T follicular helper cell (primary cell): ENCODE results near the gene TNFRSF1B.
A peak's percentile ranks its signal among the peaks of the same experiment; 100 is the strongest.

Experiments used
- DNase-seq: peaks from one replicate; pipeline ENCODE4 v3.0.0-alpha.2; 2020; ENCODE audit warnings: low read depth

The TNFRSF1B gene

DNA sequence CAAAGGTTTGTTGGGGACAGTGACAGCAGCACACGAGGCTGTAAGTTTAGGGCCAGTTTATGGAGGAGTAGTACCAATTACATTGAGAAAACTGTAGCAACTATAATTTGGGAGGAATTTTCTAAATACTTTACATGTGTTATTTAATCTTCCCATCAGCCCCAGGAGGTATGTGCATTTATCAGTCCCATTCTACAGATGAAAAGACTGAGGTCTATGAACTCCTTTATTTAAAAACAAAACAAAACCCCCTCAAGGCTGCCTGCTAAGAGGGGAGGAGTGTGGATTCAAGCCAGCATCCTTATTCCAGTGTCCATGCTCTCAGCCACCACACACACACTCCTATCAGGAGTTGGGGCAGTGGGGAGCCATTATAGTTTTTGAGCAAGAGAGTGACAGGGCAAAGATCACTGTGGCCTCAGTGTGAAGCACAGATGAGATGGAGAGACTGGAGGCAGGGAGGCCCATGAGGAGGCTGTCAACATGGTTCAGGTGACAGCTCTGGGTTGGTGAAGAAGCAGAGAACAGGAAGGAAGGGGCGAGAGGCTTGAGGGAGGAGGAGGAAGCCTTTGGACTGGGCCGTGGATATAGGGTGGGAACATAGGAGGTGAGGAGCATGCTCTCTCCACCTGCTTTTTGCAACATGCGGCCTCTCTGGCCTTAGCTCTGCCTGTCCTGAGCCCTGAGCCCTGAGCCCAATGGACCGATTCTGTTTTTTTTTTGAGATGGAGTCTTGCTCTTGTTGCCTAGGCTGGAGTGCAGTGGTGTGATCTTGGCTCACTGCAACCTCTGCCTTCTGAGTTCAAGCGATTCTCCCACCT, 9.7 kb downstream of the TNFRSF1B start:
- DNase-seq = no peak

DNA sequence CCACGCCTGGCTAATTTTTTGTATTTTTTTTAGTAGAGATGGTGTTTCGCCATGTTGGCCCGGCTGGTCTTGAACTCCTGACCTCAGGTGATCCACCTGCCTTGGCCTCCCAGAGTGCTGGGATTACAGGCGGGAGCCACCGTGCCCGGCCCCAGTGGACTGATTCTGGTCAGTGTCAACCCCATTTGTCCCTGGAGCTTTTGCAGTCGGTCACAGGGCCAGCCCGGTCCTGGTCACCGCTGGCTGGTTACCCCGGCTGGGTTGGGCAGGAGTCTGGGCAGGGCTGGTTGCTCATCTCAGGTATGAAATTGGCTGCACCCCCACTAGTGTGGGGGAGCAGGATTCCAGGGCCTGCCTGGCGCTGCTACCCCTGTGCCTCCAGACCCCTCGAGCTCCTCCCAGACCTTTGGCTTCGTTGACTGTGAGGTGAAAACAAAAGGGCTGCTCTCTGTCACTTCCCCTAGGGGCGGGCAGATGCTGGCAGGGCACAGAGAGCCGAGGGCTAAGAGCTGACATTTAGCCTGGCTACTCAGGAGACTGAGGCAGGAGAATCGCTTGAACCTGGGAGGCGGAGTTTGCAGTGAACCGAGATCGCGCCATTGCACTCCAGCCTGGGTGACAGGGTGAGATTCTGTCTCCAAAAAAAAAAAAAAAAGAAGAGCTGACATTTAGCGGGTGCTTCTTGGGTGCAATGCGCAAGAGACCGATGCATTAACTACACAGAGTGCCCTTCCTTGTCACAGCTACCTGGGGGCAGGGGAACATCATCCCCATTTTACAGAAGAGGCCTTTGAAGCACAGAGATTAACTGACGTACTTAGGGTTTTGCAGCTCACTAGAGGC, 10.6 kb downstream of the TNFRSF1B start:
- peak; percentile 24 for DNase-seq

DNA sequence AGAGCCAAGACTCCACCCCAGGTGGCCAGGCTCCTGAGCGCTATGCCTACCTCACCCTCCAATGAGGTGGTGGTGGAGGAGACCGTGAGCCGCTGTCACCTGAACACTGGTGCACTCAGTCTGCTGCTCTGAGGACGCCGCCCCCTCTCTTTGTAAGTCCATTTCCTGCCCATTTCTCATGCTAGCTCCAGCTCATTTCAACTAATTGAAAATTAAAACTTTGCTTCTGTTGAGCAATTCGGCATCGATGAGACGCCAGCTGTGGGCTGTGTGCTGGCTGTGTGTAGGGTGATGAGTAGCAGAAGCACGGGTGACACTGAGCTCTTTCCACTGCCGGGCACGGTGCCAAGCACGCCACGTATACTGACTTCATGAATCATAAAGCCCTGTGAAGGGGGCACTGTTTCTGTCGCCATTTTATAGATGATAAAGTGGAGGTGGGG, 11.2 kb downstream of the TNFRSF1B start:
- peak; percentile 93 for DNase-seq

DNA sequence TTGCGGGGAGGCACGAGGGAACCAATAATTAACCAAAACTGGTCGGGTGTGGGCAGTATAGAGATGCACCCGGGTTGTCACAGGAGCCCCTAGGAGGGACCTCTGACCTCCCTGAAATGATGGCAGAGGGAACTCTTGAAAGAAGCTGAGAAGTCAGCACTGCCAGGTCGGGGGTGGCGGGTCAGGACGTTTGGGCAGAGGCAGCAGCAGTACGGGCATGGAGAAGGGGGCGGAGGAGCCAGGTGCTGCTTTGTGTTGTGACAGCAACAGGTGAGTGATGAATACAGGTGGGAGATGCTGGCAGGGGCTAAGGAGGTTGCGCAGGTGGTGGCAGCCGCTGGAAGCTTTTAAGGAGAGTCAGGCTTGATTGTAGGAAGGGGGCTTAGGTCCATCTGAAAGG, 11.7 kb downstream of the TNFRSF1B start:
- no peak for DNase-seq

DNA sequence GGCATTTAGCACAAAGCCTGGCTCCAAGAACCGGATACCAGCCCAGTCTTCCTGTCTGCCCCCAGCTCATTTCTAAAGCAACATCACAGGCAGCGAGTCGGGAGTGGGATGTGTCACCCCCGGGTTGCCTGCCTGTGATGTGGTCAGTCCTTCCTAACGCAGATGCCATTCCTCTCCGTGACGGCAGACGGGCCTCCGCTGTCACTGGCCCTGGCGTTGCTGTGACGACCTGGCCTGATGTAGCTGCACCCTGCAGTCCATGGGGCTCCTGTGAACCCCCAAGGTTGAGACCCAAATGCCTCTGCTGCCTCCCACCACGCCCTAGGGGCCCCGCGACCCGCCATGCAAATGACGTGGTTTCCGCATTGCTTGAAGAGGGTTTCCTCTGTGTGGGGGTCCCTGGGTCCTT, 12.3 kb downstream of the TNFRSF1B start:
- DNase-seq = peak; percentile 86

DNA sequence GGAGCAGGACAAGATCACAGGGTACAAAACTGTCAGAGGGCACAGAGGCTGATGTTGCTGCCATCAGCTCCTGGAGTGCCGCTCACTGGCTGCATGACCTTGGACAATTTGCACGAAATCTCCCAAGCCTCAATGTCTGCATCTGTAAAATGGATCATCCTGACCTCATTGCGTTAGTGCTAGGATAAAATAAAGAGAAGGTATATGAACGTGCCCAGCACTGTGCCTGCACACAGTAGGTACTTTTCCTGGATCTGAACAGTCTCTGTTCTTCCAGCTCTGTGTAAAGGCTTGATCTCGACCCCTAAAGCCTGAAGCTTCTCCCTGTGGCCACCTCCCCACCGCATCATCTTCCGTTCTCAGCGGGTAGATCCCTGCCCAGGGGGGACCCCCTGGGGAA, 12.9 kb downstream of the TNFRSF1B start:
- DNase-seq = no peak

DNA sequence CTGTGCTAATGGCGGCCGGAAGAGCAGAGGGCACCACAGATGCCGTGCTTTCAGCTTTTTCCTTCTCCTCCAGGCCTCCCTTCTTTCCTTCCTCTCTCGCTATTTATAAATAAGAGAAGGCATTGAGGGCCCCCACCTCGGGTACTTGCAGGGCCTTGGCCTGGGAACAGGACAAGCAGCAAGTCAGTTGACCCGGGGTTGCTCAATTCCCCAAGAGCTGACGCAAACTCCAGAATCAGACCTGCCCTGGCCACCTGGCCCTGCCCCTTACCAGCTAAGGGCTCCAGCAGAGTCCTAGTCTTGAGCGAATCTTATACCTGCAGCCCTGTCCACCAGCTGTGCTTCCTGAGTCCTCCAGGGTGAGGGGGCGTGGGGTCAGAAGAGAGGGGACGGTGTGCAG, 13.5 kb downstream of the TNFRSF1B start:
- DNase-seq = no peak

DNA sequence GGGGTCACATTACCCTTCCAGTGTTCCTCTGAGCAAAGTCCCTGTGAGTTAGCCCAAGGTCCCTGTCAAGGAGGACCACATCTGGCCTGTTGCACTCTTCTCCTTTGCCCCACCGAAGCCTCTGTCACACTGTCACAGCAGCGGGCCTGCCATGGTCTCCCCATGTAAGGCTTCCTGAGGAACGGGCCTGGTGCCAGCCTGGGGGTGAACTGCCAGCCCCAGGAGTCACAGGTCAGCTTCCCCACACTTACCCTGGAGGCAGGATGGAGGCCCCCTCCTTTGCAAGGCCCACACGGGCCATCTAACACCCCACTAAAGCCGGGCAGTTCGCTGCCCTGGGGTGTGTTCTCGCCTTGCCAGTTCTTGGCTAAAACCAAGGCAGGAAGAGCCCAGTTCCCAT, 14.1 kb downstream of the TNFRSF1B start:
- DNase-seq = no peak

DNA sequence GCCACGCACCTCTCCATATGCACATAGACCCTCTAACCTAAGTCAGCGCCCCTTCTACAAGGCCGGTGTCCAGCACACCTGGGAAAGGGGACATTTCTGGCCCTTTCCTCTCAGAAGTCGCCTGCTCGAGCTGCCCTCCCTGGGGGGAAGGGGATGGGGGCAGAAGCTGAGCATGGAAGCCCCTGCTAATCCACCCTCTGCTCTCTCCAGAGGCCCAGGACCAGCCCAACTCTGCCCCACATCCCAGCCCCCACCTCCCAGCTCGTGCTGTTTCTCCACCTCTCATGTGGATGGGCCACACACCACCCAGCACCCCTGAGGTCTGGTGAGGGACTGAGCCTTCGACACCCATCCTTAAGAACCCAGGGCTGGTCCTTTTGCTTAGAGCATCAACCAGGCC, 14.8 kb downstream of the TNFRSF1B start:
- no peak for DNase-seq

DNA sequence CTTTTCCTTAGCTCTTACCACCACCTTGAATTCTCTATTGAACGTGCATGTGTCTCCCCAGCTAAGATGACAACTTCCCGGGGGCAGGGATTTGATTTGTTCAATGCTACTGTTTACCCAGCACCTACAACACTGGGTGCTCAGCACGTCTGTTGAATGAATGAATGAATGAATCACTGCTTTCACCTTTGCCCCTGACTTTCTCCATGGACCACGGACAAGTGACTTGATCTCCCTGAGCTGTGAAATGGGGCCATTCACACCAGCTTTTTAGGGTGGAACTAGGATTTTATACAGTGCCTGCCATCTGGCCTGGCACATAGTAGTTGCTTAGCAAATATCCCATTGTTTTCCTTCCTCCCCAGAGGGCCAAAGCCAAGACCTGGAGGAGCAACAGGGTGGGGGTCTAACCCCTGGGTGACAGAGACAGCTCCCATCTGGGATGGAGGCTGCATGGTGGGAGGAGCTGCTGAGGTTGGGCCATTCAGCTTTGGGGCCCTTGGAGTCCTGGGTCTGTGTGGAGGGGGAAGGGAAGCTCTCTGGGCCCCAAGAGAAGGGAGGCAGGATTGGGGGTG, 15.7 kb downstream of the TNFRSF1B start:
- no peak for DNase-seq

DNA sequence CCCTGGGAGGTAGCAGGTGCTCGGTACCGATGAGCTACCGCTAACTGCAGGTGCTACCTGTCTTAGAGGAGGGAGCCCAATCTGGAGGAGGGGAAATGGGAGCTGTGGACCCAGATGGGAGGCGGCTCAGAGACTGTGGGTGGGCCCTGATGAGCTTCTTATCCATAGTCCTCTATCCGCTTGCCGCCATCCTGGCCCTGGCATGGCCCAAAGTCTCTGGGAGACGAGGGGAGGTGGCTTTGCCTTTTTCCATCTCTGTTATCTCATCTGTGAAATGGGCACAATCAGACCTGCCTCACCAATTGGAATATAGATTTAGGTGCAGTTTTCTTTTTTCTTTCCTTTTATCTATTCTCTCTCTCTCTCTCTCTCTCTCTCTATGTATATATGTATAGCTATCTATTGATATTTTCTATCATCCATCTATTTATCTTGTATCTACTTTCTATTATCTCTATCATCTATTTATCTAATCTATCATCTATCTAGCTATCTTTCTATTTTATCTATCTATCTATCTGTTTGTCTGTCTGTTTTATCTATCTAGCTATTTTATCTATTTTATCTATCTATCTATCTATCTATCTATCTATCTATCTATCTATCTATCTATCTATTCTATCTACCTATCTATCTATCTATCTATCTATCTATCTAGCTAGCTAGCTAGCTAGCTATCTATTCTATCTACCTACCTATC, 16.5 kb downstream of the TNFRSF1B start:
- no peak for DNase-seq

DNA sequence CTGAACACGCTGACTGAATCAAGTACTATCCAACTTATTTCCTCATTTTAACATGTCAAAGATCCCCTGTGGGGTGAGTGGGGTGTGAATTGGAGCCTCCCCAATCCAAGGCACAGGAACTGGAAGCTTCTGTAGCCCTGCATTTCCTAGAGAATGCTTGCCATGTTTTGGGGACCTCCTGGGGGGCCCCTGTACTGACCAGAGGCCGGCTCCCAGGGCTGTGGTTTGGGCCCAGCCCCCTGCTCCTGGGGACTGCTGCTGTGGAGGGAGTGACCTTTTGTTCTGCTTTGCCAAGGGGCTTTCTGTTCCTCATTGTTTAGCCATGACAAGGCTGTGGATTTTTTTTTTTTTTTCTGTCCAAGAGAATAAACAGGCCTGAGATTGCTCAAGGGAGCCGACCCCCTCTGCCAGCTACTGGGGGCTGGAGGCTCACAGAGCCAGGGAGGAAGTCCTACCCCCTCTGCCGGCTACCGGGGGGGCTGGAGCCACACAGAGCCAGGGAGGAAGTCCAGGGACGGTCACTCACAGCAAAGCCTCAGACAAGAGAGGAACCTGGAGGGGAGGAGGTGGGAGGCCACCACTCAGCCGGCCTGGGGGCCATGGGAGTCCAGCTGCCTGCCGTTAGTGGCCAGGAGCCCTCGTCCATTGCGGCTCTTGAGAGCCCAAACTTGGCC, 17.4 kb downstream of the TNFRSF1B start:
- no peak for DNase-seq

DNA sequence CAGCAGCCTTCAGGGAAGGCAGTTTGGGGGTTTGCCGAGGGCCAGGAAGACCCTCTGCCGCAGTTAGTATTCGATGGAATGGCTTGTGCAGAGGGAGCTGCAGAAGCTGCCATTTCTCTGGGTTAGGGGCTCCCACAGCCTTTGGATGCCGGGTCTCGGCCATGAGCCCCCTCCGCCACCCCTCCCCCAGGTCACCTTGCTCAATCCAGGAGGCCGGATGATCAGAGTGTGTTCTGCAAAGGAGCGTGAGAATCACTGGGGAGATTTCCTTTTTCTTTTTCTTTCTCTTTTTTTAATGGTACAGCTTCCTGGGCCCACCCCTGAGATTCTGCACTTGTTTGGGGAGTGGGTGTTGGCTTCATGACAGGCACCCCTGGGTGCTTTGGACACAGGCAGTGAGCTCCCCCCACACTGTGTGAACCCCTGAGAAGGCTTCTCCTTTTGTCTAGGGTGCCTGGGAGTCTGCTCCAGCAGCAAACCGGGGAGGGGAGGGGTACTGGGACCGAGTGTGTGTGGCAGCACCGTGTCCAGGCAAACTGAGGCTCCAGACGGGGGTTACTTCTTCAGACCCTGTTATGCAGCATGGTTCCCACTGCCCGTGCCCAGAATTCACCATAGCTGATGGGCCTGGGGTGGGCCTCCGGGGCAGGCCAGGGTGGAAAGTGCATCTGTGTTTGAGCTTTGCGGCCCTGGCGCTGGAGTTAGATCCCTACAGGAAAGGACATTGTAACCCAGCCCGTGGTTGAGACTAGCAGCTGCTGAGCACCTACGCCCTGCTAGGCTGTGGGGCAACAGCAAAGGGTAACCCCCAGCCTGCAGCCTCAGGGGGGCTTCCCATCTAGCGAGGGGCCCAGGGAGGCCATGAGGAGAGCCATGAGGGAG, 18.5 kb downstream of the TNFRSF1B start:
- no peak for DNase-seq

DNA sequence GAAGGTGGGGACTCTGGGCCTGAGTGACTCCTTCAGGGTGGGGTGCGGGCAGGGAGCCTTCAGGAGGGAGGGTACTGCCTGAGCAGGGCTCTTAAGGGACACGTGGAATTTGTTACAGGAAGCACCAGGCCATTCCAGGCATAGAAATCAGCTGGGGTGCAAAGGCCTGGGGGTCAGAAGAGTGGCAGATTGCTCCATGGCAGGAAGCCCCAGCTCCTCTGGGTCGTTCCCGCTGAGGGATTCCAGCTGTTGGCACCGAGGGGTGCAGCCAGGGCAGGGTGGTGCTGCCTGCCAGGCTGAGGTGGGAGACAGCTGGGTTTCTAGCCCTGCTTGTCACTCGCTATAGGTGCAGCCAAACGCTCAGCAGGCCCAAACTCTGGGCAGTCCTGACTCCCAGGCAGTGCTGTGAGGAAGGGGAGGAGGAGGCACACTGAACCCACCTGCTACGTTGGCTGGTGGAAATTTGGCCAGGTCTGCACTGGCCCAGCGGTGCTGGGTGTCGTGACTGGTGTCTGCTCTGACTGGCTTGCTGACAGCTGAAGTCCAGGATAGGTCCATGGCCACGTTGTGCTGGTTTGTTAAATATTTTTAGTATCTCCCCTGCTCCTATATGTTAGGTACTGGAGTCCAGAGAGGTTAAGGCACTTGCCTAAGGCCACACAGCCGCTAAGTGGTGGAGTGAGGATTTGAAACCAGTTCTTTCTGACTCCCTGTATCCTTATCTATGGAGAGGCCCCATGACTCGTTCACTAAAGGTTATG, 19.3 kb downstream of the TNFRSF1B start:
- no peak for DNase-seq

DNA sequence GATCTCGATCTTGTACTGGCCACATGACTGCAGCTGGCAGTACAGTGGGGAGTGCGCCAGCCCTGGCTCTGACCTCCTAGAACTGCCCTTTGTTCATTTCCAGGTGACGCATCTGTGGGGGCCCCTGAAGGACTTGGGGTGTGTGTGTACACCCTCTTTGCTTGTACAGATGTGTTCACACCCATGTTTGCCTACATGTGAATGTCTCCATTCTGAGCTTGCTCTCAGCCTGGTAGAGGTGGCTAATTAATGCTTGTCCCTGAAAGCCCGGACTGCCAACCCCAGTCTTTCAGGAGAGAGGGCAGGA, 19.8 kb downstream of the TNFRSF1B start:
- no peak for DNase-seq

DNA sequence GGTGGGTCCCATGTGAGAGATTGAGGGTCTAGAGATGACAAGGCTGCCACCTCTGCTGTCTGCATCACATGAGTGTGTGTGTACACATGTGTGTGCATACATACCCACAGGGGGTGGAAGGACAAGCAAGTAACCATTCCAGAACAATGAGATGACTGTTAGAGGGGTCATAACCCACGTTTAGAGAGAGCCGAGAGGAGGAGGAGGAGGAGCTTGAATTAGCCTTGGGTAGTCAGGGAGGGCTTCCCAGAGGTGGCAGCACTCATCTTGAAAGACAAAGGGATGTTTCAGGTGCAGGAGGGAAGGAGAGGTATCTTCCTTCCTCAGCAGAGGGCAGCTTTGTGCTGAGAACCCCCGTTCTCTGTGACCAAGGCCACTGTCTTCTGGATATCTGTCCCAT, 21.3 kb downstream of the TNFRSF1B start:
- no peak for DNase-seq

DNA sequence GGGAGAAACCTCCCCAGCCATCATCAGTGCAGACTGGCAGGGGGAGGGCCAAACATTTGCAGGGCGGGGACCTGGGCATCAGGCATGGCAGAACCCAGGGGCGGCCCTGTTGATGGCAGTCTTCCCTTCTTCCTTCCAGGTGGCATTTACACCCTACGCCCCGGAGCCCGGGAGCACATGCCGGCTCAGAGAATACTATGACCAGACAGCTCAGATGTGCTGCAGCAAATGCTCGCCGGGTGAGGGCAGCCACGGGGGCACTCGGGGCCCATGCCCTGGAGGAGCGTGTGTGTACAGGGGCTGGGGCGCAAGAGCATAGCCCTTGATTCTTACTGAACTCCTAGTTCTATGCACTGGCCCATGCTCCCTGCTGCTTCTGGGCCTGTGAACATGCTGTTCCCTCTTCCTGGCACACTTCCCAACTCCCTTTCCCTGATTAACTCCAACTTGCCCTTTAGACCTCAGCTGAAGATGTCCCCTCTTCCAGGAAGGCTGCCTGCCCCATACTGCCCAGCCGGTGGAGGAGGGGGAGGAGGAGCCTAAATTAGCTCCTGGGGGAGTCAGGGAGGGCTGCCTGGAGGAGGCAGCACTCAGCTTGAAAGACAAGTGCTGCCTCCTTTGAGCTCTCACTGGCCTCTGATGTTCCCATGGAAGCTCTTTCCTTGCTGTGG, 22.0 kb downstream of the TNFRSF1B start:
- DNase-seq = no peak

DNA sequence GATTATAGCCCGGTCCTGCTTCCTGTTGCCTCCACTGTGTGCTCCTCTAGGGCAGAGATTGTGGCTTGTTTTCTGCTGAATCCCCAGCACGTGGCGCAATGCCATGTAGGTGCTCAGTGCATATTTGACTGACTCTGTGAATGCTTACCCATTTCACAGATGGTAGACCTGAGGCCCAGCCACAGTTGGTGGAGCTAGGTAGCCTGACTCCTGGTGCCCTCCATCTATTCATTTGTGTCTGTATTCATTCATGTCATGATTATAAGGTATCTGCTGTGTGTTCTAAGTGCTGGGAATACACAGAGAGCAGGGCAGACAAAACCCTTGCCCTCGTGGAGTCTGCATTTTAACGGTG, 22.5 kb downstream of the TNFRSF1B start:
- DNase-seq = no peak

DNA sequence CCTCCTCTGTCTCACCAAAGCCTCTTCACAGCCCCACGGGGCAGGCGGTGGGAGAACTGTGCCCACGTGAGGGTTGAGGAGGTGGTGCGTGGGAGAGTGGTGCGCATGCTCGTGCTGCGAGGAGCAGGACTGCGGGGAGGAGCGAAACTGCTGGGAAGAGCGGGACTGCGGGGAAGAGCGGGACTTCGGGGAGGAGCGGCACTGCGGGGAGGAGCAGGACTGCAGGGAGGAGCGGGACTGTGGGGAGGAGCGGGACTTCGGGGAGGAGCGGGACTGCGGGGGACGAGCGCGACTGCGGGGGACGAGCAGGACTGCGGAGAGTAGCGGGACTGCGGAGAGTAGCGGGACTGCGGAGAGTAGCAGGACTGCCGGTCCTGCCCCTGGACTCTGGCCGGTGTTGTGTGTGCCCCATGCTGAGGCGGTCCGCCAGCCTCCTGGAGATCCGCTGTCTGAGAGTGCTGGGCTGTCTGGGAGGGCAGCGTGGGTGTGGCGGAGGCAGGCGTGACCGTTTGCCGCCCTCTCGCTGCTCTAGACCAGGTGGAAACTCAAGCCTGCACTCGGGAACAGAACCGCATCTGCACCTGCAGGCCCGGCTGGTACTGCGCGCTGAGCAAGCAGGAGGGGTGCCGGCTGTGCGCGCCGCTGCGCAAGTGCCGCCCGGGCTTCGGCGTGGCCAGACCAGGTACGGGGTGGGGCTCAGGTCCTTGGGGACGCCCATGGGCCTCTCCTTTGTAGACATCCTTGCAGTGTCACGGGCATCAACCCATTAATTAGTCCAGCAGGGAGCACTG, 24.6 kb downstream of the TNFRSF1B start:
- DNase-seq = no peak
